Subcutaneous adipose tissue (tissue), 4 donors: Measurements from ENCODE around the gene NRP2. TPM values are rescaled to one million over a fixed set of nuclear protein-coding genes. Genes with fewer than 3 reads are reported as not detected.

Source experiments
- total RNA-seq, 4 donors: library from RNA; depleted of rRNA; stranded (reverse); fragments of >200 nt; gene quantifications; one replicate each; pipeline ENCODE4 v1.1.0, GENCODE V29; 2016
- TF ChIP-seq, protein P1 (sequence below): fragments of 450-650 bp; IDR thresholded peaks from one replicate; pipeline ENCODE4 v1.5.1; 2016; ENCODE audit warnings: low read depth, mild to moderate bottlenecking, control low read depth, antibody characterized with exemption, moderate library complexity

The NRP2 gene
- total RNA-seq, 4 donors from 2014 or later = 29.2 to 70.9 (median 56.1) TPM

DNA sequence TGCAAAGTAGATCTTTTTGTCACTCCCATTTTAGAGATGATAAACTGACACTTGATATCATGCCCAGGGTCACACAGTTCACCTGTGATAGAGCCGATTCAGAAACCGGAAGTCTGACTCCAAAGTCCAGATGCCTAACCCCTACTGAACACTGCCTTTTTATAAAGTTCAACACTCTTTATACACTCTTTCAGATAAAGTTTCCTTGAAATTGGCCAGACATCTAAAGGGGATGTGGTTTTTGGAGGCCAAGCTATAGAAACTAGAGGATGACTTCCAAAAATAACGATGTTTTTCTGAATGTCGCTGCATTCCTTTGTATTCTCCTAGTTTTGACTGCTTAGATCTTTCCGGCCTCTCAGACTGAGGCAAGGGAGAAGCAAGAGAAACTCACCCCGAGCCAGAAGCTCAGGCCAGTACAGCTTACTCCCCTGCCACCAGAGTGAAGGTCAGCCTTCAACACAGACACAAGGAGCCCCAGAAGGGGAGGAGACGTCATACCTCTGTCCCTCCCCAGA, 61.8 kb downstream of the NRP2 start:
- TF ChIP-seq, protein P1, sequence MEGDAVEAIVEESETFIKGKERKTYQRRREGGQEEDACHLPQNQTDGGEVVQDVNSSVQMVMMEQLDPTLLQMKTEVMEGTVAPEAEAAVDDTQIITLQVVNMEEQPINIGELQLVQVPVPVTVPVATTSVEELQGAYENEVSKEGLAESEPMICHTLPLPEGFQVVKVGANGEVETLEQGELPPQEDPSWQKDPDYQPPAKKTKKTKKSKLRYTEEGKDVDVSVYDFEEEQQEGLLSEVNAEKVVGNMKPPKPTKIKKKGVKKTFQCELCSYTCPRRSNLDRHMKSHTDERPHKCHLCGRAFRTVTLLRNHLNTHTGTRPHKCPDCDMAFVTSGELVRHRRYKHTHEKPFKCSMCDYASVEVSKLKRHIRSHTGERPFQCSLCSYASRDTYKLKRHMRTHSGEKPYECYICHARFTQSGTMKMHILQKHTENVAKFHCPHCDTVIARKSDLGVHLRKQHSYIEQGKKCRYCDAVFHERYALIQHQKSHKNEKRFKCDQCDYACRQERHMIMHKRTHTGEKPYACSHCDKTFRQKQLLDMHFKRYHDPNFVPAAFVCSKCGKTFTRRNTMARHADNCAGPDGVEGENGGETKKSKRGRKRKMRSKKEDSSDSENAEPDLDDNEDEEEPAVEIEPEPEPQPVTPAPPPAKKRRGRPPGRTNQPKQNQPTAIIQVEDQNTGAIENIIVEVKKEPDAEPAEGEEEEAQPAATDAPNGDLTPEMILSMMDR = no peak

DNA sequence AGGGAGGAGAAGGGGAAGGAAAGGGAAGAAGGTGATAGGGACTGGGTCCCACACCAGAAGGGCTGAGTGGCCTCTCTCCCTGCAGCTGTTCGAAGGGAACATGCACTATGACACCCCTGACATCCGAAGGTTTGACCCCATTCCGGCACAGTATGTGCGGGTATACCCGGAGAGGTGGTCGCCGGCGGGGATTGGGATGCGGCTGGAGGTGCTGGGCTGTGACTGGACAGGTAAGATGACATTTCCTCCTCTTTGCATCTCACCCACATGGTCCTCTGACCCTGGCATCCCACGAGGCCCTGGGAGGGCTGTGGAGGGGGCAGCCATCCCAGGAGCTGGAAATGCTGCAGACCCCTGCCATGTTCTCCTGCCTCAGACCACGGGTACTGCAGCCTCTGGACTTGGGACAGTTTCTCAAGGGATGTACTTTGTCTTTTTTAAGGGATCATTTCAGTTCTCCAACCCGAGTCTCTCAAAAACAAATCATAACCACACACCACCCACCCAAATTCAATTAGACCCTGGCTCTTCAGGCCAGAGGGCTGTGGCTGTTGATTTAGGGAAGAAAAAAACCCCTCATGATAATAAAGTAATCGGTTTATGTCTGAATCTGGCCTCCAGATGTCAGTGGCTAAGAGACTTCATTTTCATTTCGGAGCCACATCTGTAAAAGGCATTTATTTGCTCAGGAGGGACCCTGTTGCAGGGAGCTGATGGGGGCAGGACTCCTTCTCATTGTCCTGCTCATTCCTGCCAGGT, 63.5 kb downstream of the NRP2 start:
- TF ChIP-seq, protein P1 = no peak

DNA sequence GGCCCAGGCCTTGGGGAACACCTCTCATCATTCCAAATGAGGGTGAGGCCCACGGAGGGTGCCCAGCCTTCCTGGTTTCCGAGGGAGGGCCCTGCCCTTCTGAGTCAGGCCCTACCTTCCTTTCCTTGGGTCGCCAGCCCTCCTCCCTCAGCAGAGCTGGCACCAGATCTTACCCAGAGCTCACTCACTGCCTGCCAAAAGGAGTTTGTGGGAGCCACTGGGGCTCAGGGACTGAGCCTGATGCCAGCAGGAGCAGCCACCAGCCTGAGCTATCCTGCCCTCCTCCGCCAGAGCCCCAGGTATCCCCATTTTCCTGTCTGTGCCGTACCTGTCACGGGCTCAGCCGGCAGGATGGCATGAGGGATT, 64.1 kb downstream of the NRP2 start:
- TF ChIP-seq, protein P1 = no peak

DNA sequence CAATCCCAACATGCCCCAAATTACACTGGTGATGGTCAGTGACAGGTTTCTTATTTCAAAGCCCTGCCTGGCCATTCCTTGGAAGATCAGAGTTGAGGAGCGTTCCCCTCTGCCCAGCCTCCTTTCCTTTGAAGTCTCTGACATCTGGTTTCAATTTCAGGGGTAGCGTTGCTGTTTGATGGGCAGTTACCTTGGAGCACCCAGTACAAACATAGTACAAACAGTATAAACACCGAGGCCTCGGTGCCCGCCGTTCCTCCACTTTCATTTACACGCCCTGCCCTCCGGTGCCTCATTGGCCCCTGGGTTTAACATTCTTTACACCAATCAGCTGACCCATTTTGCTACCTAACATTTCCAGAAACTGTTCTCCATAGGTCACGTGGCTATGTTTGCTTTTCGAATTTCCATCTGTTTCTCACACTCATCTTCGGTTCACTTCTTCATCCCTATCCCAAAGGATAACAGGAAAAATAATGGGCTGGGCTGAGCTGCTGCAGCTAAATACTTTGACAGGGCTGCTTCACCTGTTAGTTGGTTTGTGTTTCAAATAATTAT, 65.6 kb downstream of the NRP2 start:
- TF ChIP-seq, protein P1 = no peak

DNA sequence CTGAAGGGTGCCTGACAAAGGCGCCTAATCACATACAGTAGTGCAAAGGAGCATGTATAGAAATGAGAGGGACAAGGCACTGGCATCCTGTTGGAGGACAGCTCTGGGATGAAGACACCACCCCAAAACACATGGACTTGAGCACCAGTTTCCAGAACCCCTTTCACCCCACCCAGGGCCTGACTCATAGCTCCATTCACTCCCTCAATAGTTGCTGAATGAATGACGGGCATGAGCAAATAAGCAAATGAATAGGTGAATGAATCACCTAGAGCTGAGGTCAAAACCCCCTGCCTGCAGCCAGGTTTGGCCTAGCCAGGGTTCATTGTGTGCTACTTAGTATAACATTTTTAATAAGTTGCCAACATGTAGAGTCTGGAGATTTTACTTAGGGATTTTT, 66.3 kb downstream of the NRP2 start:
- TF ChIP-seq, protein P1 = no peak

DNA sequence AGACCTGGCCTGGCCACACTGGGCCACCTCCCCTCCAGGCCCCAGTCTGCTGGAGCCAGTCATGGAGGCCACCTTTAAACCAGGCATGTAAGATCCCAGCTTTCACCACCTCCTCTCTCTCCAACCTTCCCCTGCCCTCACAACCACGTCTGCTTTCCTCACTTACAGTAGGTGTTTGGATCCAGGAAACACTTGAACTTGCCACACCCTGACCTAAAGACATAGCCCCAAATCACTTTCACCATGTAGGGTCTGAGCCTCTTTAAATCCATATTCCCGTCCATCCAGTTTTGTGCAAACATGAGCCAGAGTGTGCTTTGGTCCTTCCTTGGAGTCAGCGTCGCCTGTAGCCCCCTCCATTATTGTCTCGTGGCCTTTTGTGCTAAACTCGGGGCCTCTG, 66.8 kb downstream of the NRP2 start:
- TF ChIP-seq, protein P1 = no peak

DNA sequence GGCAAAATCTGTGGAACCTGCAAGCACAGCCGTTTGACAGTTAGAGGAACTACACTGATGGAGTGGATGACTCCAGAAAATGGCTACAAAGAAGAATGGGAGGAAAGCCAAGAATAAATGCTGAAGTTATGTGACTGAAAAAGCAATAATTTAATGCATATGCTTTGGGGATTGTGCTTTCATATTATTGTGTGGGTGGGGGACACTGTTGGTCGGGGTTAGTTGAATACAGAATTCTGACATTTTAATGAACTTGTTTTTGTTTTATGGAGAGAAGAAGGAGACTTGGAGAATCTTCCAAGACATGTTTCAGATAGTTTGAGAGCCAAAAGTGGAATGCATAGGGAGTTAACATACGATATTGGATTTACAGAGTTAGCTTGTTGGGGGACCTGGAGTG, 68.5 kb downstream of the NRP2 start:
- TF ChIP-seq, protein P1 = no peak
